HG03442 (cell line): ENCODE results near the gene SMARCE1.

Experiments
- ATAC-seq: cut with Tn5 transposase; IDR thresholded peaks from one replicate; pipeline ENCODE4 v1.9.1; 2021; ENCODE audit warnings: mild to moderate bottlenecking, moderate library complexity; ENCODE audit not compliant: unreplicated experiment

The SMARCE1 gene

DNA sequence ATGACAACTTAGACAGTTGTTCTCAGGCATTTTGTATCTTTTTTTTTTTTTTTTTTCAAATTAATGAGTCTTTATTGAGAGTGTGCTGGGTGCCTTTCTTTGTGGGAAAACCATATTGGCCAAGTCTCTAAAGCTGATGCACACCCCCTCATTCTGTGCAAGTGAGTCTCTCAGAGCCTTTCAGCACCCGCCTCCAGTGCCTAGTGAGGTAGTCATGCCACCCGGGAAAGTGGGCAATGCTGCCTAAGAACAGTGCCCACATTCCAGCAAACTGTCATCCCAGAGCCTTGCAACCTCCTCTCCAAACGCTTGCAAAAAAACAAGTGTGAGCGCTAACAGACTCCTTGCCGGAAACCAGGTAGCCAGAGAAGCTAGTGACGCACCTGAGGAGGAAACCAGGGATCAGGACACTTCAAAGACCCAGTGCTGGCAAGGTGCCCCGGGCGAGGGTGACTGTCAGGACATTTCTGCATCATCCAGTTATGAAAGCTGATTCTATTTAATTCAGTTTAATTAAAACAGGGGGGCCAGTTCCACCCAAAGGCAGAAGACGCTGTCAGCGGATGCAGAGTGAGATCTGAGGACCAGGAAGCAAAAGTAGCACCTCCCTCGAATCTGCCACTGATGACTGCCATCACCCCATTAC is 34.9 kb downstream of the SMARCE1 start:
- ATAC-seq = no peak

- ATAC-seq = no peak
Measured at GRCh38 chr17:40611840-40612474, 35.7 kb downstream of the SMARCE1 start.

- no peak for ATAC-seq
Measured at GRCh38 chr17:40610359-40610758, 37.3 kb downstream of the SMARCE1 start.

DNA sequence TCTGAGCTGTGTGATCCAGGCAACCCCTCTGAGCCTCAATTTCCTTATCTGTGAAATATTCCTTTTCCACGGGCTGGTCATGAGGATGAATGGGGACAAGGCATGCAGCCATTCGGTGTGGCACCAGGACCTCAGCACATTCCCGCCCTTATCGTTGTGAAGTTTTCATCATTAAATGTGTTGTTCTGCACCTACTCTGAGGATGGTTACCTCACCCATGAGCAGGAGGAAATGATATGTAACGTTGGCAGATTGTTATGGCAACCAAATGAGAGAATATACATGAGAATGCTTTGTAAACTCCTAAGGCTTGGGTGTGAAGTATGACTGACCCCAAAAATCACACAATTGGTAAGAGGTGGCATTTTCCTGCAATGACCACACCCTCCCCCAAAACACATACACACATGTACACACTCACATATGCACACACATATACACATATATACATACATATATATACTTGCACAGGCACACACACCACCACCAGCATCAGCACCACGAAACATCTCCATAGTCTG is 39.5 kb downstream of the SMARCE1 start:
- ATAC-seq = no peak

DNA sequence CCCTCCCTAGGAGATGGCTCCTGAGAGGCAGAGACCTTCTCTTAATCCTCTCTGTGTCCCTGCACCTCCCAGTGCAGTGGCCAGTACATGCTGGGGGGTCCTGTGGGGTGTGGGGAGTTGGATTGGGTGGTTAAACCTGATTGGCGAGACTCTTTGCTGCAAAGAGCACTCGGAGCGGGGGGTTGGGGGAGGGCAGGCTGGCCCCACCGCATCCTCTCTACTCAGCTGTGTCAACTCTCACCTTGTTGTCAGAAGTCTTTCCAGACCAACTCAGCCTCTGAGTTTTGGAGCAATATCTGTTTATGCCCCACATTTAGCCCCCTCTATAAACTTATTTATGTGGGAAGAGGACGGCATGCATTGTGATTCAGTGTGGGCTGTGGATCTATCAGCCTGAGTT is 40.0 kb downstream of the SMARCE1 start:
- no peak for ATAC-seq

DNA sequence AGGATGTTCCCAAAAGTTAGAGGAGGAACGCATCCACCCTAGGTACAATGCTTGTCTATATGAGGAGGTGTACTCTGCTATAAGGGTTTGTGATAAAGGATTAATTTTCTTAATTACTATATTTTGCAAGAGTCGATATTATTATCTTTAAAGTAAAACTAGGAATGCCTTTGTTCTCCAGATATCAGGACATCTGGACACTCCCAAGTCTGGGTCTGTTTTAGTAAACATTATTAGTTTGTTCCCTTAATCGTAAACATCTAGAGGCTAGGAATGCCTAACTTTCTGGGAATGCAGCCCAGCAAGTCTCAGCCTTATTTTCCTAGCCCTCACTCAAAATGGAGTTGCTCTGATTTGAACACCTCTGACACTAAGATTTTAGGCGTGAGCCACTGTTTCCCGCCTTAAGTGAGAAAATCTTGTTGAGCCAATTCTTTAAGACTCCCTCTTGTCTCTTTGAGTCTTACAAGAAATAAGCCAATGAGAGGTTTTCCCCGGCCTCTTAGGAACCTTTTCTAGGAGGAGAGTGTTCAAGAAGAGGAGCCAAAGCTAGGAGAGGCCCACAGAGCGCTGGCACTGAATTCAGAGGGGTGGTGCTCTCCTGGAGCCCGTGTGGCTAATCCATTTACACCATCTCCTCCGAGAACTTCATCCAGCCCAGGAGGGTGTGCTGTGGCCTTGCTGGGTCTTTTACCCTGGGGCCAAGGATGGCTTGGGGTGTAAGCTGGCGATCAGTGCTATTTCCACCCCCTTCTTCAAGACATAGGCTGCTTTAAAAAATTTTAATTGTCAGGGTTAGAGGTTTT is 40.9 kb downstream of the SMARCE1 start:
- ATAC-seq = no peak

DNA sequence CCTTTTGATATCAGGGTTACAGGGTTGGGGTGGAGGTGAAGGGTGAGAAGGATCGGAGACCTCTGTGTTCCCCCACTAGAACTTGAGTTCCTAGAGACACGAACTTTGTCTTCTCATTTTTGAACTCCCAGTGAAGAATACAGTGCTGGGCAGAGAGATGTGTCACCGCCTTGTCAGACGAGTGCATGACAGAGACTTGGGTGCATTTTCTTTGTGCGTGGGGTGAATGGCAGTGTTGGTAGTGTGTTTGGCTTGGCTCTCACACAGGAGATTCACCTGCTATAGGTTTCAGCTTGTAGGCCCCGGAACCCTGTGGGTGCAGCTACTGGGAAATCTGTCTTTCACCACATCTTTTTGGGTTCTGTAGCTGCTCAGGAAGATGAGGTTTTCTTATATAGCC is 42.3 kb downstream of the SMARCE1 start:
- no peak for ATAC-seq

- no peak for ATAC-seq
Measured at GRCh38 chr17:40604327-40605080, 43.1 kb downstream of the SMARCE1 start.

GRCh38 chr17:40602445-40603443 is 44.9 kb downstream of the SMARCE1 start:
- no peak for ATAC-seq

- ATAC-seq = no peak
Measured at GRCh38 chr17:40600486-40601046, 47.1 kb downstream of the SMARCE1 start.

DNA sequence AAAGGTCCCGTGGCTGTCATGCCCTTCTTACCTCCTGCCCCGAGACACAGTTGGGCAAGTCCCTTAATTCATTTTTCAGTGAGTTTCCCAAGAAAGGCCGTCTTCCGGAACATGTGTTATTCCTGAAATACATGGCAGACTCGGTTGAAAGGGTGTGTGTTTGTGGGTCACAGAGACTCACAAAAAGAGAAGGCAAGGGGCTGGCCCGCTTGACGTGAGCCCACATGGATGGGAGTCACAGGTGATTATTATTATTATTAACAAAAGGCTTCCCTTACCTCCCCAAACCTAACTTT is 48.2 kb downstream of the SMARCE1 start:
- no peak for ATAC-seq

GRCh38 chr17:40598619-40599467 is 48.8 kb downstream of the SMARCE1 start:
- ATAC-seq = peak; percentile 49

GRCh38 chr17:40598301-40598618 is 49.4 kb downstream of the SMARCE1 start:
- ATAC-seq = no peak

DNA sequence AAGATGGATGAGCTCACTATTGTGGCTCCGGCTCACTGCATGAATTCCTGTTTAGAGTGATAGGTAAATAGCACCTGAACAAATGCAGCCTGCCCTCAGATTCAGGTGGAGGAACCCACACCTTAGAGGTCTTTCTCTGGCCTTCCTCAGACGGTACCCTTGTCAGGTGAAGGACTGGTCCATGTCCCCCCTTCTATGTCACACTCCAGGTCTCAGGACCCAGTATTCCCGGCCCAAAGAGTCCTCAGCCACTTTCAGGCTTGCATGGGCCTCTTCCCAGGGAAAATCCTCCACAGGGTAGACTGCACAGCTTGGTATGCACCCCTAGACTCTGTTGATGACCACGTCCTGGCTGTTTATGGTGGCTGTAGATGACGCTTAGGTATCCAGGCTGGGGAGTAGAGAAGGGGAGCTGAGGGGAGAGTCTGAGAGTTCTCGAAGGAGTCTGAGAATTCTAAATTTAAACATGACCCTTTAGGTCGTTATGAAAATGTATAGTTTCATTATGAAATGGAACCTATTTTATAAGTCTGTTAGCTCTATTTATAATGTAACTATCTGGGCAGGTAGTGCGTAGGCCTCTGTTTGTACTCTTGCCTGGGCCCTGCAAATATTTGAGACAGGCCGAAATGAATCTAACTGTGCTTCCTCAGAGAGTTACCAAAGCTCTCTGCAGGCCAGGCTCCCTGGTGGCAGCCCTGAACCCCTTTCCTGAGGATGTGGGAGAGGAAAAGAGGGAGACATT is 49.9 kb downstream of the SMARCE1 start:
- ATAC-seq = no peak

DNA sequence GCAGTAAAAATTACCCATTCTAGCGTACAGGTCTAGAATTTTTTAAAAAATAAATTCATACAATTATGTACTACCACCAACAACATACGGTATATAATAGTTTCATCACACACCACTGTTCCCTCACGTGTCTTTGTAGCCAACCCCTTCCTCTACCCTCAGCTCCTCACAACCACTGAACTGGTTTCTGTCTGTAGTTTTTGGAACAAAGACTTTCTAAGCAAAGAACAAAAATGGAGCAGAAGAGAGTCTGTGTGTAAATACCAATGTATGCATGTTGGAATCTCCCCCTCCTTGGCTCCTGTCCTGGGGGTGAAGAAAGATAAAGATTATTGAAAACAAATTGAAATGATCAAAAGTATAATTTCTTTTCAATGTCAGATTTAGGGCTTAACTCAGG is 50.5 kb downstream of the SMARCE1 start:
- no peak for ATAC-seq

GRCh38 chr17:40596261-40596919 is 51.2 kb downstream of the SMARCE1 start:
- ATAC-seq = no peak

GRCh38 chr17:40590742-40591141 is 56.9 kb downstream of the SMARCE1 start:
- no peak for ATAC-seq

DNA sequence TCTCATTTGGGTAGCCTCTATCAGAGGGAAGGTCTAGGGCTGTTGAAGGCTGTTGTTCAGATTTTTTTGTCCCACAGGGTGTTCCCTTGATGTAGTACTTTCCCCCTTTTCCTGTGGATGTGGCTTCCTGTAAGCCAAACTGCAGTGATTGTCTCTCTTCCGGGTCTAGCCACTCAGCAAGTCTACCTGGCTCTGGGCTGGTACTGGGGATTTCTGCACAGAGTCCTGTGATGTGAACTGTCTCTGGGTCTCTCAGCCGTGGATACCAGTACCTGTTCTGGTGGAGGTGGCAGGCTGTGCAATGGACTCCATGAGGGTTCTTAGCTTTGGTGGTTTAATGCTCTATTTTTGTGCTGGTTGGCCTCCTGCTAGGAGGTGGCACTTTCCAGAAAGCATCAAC is 59.1 kb downstream of the SMARCE1 start:
- no peak for ATAC-seq
